ENCODE results near the gene LONP1. TPM values are rescaled to one million over a fixed set of nuclear protein-coding genes. Genes with fewer than 3 reads are reported as not detected.
"Not testable (repeated sequence)": the region's sequence is repeated elsewhere in the genome, so short reads cannot be mapped to it uniquely, and the experiment has no call there.

Gene LONP1
- total RNA-seq, 4 donors from 2014 or later, result 39.9 to 134 (median 44.1) TPM

DNA sequence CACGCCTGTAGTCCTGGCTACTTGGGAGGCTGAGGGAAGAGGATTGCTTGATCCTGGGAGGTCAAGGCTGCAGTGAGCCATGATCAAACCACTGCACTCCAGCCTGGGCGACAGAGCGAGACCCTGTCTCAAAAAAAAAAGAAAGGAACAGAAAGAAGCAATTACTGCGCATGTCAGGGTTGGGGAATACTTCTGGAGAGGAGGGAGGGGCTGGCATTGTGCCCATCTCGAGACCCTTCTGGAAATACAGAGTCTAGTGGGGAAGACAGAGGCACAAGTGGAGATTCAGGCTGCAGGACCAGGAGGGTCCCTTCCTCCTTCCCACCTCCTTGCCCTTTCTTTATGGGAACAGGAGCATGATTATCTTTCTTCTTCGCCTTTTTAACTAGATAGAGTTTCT is 33.8 kb upstream of the LONP1 start:
- DNase-seq, result no peak
- Histone ChIP-seq H3K4me1 (no peaks in the 10 kb centered on the region), H3K36me3 (no peaks in the 10 kb centered on the region), H3K27ac (no peak overlapping the region), H3K4me3 (no peak overlapping the region), H3K27me3 (no peaks in the 10 kb centered on the region), H3K9me3 (no peaks in the 10 kb centered on the region)
- intact Hi-C loops (cut with DNase I; ENCODE audit: low total_unique reads), result no loop called here
- TF ChIP-seq, protein P1, sequence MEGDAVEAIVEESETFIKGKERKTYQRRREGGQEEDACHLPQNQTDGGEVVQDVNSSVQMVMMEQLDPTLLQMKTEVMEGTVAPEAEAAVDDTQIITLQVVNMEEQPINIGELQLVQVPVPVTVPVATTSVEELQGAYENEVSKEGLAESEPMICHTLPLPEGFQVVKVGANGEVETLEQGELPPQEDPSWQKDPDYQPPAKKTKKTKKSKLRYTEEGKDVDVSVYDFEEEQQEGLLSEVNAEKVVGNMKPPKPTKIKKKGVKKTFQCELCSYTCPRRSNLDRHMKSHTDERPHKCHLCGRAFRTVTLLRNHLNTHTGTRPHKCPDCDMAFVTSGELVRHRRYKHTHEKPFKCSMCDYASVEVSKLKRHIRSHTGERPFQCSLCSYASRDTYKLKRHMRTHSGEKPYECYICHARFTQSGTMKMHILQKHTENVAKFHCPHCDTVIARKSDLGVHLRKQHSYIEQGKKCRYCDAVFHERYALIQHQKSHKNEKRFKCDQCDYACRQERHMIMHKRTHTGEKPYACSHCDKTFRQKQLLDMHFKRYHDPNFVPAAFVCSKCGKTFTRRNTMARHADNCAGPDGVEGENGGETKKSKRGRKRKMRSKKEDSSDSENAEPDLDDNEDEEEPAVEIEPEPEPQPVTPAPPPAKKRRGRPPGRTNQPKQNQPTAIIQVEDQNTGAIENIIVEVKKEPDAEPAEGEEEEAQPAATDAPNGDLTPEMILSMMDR (IDR thresholded peaks at IDR 0.05), result no peak
- no peak for TF ChIP-seq POLR2A (IDR thresholded peaks at IDR 0.05)

DNA sequence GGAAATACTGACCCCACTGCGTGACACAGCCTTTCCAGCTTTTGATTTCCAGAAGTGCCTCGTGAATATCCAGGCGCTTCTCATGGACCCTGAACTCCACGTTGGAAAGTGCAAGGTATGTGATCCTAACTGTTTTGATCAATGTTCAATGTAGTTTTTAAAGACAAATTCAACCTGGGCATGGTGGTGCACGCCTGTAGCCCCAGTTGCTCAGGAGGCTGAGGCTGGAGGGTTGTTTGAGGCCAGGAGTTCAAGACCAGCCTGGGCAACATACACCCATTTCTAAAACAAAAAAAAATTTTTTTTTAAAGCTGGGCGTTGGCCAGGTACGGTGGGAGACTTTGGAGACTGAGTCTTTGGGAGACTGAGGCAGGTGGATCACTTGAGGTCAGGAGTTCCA is 31.8 kb upstream of the LONP1 start:
- TF ChIP-seq, protein P1 (IDR thresholded peaks at IDR 0.05), result no peak
- no peak for TF ChIP-seq POLR2A (IDR thresholded peaks at IDR 0.05)
- no peaks in the 10 kb centered on the region for H3K36me3 ChIP-seq
- H3K27me3 ChIP-seq, result no peaks in the 10 kb centered on the region
- no peak overlapping the region for H3K4me3 ChIP-seq
- no peak for DNase-seq
- intact Hi-C loops (cut with DNase I; ENCODE audit: low total_unique reads), result no loop called here
- H3K4me1 ChIP-seq, result no peaks in the 10 kb centered on the region
- H3K27ac ChIP-seq, result no peak overlapping the region
- no peaks in the 10 kb centered on the region for H3K9me3 ChIP-seq

DNA sequence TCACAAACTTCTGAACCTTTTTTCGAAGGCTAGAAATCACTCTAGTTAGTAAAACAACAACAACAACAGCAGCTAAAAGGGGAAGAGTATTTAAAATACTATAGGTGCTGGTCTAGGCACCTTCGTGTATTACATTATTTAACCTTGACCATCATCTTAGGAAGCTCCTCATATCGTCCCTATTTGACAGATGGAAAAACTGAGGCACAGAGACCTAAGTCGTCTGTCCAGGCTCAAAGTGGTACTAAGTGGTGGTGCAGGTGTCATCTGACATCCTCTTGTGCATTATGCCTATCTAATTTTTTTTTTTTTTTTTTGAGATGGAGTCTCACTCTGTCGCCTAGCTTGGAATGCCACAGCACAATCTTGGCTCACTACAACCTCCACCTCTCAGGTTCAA is 29.6 kb upstream of the LONP1 start:
- H3K27me3 ChIP-seq, result no peaks in the 10 kb centered on the region
- intact Hi-C loops (cut with DNase I; ENCODE audit: low total_unique reads), result no loop called here

DNA sequence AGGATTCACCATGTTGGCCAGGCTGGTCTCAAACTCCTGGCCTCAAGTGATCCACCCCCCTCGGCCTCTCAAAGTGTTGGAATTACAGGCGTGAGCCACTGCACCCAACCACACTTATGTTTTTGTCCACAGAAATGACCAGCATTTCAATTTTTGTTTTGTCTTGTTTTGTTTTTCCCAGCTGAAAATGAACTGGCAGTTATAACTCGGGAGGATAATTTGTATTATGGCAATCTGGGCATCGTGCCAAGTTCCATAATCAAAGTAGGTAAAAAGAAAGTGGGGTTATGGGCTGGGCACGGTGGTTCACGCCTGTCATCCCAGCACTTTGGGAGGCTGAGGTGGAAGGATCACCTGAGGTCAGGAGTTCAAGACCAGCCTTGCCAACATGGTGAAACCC is 29.0 kb upstream of the LONP1 start:
- H3K27ac ChIP-seq; H3K4me1 ChIP-seq; intact Hi-C loops (cut with DNase I; ENCODE audit: low total_unique reads); H3K36me3 ChIP-seq; H3K9me3 ChIP-seq; H3K4me3 ChIP-seq; DNase-seq; H3K27me3 ChIP-seq: not testable (repeated sequence)

More for the DNA sequence above, 29.6 kb upstream of the LONP1 start:
- Histone ChIP-seq H3K27ac (no peak overlapping the region), H3K4me1 (no peaks in the 10 kb centered on the region), H3K9me3 (no peaks in the 10 kb centered on the region), H3K4me3 (no peak overlapping the region), H3K36me3 (no peaks in the 10 kb centered on the region)
- no peak for DNase-seq
- TF ChIP-seq, protein P1 (IDR thresholded peaks at IDR 0.05), result no peak
- TF ChIP-seq POLR2A (IDR thresholded peaks at IDR 0.05), result no peak

DNA sequence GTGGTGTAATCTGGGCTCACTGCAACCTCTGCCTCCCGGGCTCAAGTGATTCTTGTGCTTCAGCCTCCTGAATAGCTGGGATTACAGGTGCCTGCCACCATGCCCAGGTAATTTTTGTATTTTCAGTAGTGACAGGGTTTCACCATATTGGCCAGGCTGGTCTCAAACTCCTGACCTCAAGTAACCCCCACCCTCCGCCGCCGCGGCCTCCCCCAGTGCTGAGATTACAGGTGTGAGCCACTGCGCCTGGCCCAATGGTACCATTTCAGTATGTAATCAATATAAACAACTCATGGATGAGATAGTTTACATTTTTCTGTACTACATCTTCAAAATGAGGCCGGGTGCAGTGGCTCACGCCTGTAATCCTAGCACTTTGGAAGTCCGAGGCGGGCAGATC is 25.1 kb upstream of the LONP1 start:
- DNase-seq; H3K36me3 ChIP-seq; H3K4me1 ChIP-seq; H3K9me3 ChIP-seq; intact Hi-C loops (cut with DNase I; ENCODE audit: low total_unique reads); H3K27ac ChIP-seq; H3K27me3 ChIP-seq; H3K4me3 ChIP-seq: not testable (repeated sequence)

DNA sequence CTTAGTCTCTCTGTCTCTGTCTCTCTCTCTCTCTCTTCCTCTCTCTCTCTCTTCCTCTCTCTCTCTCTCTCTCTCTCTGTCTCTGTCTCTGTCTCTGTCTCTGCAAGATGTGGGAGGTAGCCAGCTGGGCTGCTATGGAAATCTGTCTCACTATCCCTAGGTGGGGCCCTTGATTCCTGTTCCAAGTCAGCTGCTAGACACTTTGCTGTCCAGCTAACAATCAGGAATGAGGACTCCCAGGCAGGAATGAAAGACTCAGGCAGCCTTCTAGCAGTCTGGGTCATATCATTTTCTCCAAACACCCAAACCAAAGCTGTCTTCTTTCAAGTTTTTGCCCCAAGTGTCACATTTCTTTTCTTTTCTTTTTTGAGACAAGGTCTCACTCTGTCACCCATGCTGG is 23.7 kb upstream of the LONP1 start:
- H3K4me1 ChIP-seq, result no peaks in the 10 kb centered on the region
- DNase-seq, result no peak
- intact Hi-C loops (cut with DNase I; ENCODE audit: low total_unique reads), result no loop called here
- H3K27me3 ChIP-seq, result no peaks in the 10 kb centered on the region
- no peak for TF ChIP-seq POLR2A (IDR thresholded peaks at IDR 0.05)
- TF ChIP-seq, protein P1 (IDR thresholded peaks at IDR 0.05), result no peak
- no peak overlapping the region for H3K4me3 ChIP-seq
- H3K9me3 ChIP-seq, result no peaks in the 10 kb centered on the region
- H3K27ac ChIP-seq, result no peak overlapping the region
- H3K36me3 ChIP-seq, result no peaks in the 10 kb centered on the region

Data from uterus (tissue), 4 donors.